ENCODE results near the gene CNNM3. TPM values are rescaled to one million over a fixed set of nuclear protein-coding genes. Genes with fewer than 3 reads are reported as not detected.
A peak's percentile ranks its signal among the peaks of the same experiment; 100 is the strongest.
"Not testable (repeated sequence)": the region's sequence is repeated elsewhere in the genome, so short reads cannot be mapped to it uniquely, and the experiment has no call there.

The CNNM3 gene
- total RNA-seq, 1 donor from 2014 or later = 9.0 TPM

GRCh38 chr2:96860065-96861029 lies 44.3 kb downstream of the CNNM3 start:
- no peak for DNase-seq (ENCODE audit: low spot score)

DNA sequence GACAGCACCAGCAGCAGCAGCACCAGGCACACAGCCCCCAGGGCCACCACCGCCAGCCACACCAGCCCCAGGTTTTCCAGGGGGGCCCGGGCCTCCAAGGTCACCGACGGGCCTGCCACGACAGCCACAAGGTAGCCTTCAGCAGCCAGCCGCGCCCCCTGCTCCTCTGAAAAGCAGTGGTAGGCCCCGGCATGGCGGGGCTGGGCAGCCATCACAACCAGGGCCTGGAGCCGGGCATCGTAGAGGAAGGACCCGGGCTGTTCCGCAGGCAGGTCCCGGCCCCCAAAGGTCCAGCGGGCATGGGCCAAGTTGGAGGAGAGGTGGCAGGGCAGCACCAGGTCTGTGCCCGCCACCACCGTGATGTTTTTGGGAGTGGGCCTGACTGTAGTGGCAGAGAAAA lies 45.0 kb downstream of the CNNM3 start:
- DNase-seq (ENCODE audit: low spot score) = no peak

DNA sequence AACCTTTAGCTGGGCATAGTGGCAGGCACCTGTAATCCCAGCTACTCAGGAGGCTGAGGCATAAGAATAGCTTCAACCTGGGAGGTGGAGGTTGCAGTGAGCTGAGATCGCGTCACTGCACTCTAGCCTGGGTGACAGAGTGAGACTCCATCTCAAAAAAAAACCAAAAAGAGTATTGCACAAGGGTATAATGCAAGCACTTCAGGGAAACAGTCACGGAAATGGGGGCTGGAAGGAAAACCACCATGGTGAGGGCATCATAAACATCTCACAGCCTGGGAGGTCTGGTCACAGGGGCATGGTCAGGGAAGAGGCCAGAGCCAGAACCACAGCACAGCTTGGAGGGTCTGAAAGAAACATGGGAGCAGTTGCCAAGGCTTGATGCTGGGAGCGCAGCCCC lies 47.0 kb downstream of the CNNM3 start:
- DNase-seq (ENCODE audit: low spot score) = not testable (repeated sequence)

DNA sequence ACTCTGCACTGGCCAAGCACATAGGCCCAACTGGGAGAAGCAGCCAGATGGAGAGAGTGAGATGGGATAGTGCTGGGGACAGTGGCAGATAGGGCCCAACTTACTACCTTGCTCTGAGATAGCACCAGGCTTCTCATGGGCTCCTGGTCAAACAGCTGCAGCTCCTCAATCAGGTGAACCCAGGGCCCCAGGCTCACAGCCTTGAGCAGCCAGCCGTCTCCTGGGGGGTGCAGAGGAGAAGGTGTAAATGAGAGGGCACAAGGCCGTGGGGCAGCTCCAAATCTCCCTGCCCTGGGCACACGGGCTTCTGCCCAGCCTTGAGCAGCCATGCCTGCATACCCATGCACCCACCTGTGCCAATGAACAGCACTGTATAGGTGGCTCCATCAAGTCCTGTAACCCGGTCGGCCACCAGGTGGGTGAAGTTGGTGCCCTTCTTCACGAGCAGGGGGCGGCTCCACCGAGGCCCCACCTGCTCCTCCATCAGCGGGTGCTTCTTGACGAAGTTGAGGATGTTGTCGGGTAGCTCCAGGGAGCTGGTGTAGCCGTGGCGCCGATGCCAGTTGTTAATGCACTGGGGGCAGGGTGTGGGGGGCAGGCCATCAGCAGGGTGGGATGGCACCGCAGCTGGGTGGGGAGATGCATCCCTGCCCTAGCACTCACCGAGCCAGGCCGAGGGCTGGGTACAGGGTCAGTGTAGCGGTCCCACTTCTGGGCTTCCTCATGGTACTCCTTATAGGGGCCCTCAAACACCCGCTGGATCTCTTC lies 47.7 kb downstream of the CNNM3 start:
- DNase-seq (ENCODE audit: low spot score) = no peak

- no peak for DNase-seq (ENCODE audit: low spot score)
These were observed 48.4 kb downstream of the CNNM3 start for GRCh38 chr2:96864343-96865091.

GRCh38 chr2:96865654-96866053 lies 49.6 kb downstream of the CNNM3 start:
- DNase-seq (ENCODE audit: low spot score) = no peak

DNA sequence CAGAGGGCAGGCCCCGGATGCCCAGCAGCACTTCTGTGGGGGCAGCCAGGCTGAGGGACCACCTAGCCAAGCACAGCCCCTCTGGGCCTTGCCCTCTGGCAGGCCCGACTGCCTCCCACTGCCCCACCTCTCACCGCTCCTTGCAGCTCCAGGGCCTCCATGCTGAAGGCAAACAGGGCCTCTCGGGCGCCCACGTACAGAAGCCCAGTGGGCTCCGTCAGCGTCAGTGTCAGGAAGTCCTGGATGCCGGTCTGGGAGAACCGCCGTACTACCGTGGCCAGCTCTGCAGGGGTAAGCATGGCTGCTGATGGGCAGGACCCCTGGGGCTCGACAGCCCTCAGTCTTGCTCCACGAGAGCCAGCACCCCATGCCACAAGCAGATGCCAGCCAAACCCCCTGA lies 50.1 kb downstream of the CNNM3 start:
- no peak for DNase-seq (ENCODE audit: low spot score)

GRCh38 chr2:96866586-96866985 lies 50.5 kb downstream of the CNNM3 start:
- no peak for DNase-seq (ENCODE audit: low spot score)

DNA sequence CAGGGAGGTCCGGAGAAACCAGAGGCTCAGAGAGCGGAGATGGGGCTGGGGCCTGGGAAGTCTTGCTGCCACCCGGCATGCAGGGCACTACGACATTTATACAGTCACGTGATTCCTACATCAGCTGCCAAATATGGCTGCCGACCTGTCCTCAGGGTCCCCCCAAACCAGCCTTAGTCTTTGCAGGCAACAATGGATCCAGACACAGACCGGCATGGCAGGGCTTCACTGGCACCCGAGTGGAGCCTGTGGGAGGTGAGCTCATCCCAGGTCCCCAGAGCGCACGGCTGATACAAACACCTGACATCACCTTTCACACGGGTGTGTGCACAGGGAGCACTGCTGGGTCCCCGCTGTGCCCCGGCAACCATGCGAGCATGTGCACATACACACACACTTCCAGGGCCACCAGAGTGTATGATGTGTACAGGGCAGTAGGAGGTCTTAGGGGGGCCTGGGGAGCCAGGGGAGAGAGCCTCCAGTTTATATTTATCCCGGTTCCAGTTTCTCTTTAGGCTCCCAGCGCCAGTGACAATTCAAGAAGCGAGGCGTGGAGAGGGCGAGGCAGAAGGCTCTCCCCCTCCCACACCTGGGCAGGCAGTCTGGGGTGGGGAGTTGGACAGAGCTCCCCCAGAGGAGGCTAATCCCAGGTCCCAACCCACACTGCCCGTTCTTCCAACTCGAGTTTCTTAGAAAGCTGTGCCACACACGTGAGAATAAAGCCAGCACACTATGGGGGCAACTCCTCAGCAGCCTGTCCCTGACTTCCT lies 51.1 kb downstream of the CNNM3 start:
- no peak for DNase-seq (ENCODE audit: low spot score)

GRCh38 chr2:96867756-96868554 lies 51.9 kb downstream of the CNNM3 start:
- no peak for DNase-seq (ENCODE audit: low spot score)

DNA sequence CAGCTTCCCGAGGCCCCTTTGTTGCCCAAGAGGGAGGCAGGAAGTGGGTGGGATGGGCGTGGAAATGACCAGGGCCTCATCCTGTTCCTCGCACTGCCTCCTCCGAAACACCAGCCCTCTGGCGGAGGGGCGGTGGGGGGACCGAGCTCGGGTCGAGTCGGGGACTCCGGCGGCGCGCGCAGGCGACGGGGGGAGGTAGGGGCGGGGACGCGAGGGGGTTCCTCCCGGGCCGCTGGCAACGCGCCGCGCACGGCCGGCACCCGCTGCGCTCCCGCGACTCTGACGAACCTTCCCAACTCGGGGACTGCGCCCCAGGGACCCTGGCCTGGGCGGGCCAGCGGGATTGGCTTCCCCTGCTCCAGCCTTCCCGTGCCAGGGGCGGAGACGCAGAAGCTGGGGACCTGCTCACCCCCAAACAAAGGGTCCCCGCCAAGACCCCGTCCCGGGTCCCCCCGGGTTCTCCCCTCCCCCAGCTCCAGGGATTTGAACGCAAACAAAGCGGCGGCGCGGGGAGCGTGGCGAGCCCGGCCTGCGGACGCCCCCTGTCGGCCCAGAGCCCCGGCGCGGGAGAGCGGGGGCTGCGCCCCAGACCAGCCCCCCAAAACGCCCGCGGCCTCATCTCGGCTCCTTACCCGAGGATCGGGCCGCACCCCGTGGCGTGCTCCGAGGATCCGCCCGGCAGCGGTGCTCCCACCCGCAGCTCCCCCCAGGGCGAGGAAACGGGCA lies 52.6 kb downstream of the CNNM3 start:
- DNase-seq (ENCODE audit: low spot score) = peak; percentile 93

DNA sequence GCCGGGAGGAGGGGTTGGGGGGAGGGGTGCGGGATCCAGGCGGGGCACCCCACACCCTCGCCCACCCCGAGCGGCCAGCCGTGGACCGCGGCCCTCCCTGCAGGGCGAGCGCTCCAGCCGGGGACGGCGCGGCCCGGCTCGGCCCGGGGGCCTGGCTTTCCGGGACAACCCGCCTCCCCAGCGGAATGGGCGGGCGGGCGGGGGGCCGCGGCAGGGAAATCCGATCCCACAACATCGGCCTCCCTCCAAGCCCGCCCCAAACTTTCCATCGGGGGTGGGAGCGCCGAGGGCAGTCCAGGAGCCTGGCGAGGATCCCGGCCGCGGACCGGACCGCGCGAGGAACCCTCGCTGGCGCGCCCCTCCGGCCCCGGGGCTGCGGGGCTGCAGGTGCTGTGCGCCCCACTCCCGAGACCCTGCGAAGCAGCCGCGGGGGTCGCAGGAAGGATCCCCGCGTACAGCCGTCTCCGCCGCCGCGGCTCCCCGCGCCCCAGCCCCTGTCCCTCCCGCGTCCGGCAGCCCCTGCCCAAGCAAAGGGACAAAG lies 53.3 kb downstream of the CNNM3 start:
- DNase-seq (ENCODE audit: low spot score) = no peak

DNA sequence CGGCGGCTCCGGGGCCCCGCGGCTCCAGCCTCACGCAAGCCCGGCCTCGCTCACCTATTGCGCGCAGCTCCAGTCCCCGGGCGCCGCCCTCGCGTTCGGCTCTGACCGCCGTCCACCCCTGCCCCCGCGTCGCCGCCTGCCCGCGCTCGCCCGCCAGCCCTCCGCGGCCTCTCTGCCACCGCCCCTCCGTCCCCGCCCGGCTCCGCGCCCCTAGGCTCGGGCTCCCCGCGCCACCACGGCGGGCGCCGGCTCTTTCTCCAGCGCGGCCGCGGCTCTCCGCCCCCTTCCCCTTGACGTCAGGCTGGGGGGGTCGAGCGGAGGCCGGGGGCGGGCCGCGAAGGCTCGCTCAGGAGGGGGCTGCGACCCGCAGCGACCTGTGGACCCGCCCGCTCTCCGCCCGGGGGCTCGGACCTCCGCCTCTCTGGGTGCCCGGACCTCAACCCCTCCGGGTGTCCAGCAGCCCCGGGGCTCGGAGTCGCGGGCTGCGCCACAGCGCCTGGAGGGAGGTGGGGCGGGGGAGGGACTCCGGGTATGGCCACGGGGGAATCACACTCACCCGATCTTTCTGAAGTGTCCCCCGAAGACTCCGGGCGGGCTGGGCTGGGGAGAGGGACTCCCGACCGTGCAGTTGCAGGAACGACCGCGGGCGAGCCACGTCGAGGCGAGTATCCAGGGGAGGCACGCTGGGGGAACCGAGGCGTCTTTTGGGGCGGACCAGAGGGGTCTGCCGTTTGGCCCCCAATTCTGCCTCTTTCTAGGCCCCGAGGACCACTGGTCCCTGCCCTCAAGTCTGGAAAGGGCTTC lies 54.0 kb downstream of the CNNM3 start, which contains the start of gene SEMA4C:
Gene SEMA4C (minus strand): TSS at position 259 of the 804 bp plus-strand sequence. CDS start 2,194 bp downstream, outside the sequence.
- no peak for DNase-seq (ENCODE audit: low spot score)

GRCh38 chr2:96870626-96871255 lies 54.7 kb downstream of the CNNM3 start:
- no peak for DNase-seq (ENCODE audit: low spot score)

GRCh38 chr2:96872591-96873349 lies 56.7 kb downstream of the CNNM3 start:
- DNase-seq (ENCODE audit: low spot score) = no peak

DNA sequence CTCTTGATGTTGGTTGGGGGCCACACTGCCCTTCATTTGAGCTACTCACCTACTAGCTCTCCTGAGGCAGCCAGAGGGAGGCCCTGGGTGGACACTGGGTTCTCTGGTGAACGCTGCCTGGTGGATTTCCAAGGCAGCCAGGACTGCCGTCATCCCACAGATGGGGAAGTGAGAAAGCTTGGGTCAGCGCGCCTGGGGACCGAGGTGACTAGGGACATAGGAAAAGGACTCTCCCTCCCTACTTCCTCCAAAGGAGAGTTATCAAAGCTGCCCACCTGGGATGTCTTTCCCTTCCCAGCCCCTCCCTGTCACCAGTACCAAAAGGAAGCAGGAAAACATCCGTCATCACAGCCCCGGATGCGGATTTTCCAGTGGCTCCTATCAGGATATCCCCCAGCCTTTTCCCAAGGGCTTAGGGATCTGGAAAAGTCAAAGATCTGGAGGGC lies 57.6 kb downstream of the CNNM3 start:
- no peak for DNase-seq (ENCODE audit: low spot score)
